ENCODE data around the gene GALNT3. TPM values are rescaled to one million over a fixed set of nuclear protein-coding genes. Genes with fewer than 3 reads are reported as not detected.

GALNT3 gene
- total and polyA plus RNA-seq, 2 of the 8 experiments (the other 6 are each of a cell fraction or from before 2014, with no cell fraction given): 3.4 to 23.6 TPM

- Histone ChIP-seq H3K9ac (replicated peaks in 1 of 4; ENCODE audit: extremely low read depth in 1 of 4, low read depth in 3 of 4, low read length in 3 of 4) (no peak overlapping the region), H3K4ac (replicated peaks; ENCODE audit: insufficient read length, low read depth, low read length) (no peak overlapping the region), H4K91ac (replicated peaks; ENCODE audit: insufficient read length, low read length) (no peak overlapping the region), H2BK15ac (ENCODE audit: low read length) (no peak overlapping the region), H2AK5ac (ENCODE audit: low read depth, low read length) (no peak overlapping the region), H3K4me3 (ENCODE audit: extremely low read depth in 1 of 4, insufficient read depth in 2 of 4, low read depth in 3 of 4, low read length in 4 of 4) (no peak overlapping the region), H3K4me2 (ENCODE audit: insufficient read depth in 1 of 2, low read depth in 2 of 2, low read length in 2 of 2) (no peak overlapping the region), H3K27me3 (replicated peaks in 1 of 4; ENCODE audit: control insufficient read depth in 3 of 4, extremely low read depth in 1 of 4, insufficient read depth in 3 of 4, low read length in 3 of 4) (no peaks in the 10 kb centered on the region), H3K56ac (replicated peaks; ENCODE audit: insufficient read length, low read depth, low read length) (no peak overlapping the region), H3K27ac (ENCODE audit: low read depth, low read length) (no peak overlapping the region), H2BK120ac (replicated peaks; ENCODE audit: low read depth, low read length) (no peak overlapping the region), H2BK12ac (ENCODE audit: low read depth, low read length) (no peak overlapping the region), H3K9me3 (ENCODE audit: insufficient read depth in 2 of 2, low read depth in 1 of 2, low read length in 1 of 2) (no peaks in the 10 kb centered on the region), H4K20me1 (replicated peaks in 1 of 2; ENCODE audit: control insufficient read depth in 1 of 2, insufficient read depth in 2 of 2, low read length in 2 of 2) (no peaks in the 10 kb centered on the region), H3K79me2 (ENCODE audit: control insufficient read depth in 1 of 2, insufficient read depth in 2 of 2, low read length in 2 of 2) (no peaks in the 10 kb centered on the region), H2BK20ac (ENCODE audit: low read length) (peak overlapping the region; percentile 72; the same call in 1 of the 2 replicates), H2BK5ac (ENCODE audit: low read depth, low read length) (no peak overlapping the region; the same call in 1 of the 2 replicates), H3K36me3 (ENCODE audit: control insufficient read depth in 2 of 4, insufficient read depth in 4 of 4, low read length in 3 of 4) (no peaks in the 10 kb centered on the region), H4K8ac (ENCODE audit: extremely low read depth, insufficient read depth, low read length) (no peak overlapping the region), H2AFZ (ENCODE audit: low read length) (no peak overlapping the region), H3K18ac (ENCODE audit: extremely low read depth, low read length) (no peak overlapping the region; the same call in 1 of the 2 replicates), H3K79me1 (ENCODE audit: low read depth, low read length) (no peaks in the 10 kb centered on the region), H3K14ac (ENCODE audit: insufficient read length) (no peak overlapping the region), H3K23ac (ENCODE audit: insufficient read length) (no peak overlapping the region), H3K4me1 (replicated peaks in 1 of 4; ENCODE audit: control insufficient read depth in 3 of 4, insufficient read depth in 4 of 4, low read length in 3 of 4) (no peaks in the 10 kb centered on the region), H4K5ac (ENCODE audit: insufficient read length, low read depth, low read length) (no peak overlapping the region), H3K23me2 (ENCODE audit: low read depth, low read length) (no peaks in the 10 kb centered on the region)
- DNase-seq (ENCODE audit: low read depth in 1 of 2, low spot score in 2 of 2) (no peak), FAIRE-seq (no peak)
- POLR2A ChIA-PET (ENCODE audit: partially characterized antibody): no interaction called here
- CTCF ChIA-PET (ENCODE audit: partially characterized antibody): interaction anchor here (0.7 to 1.0 kb wide), 2 partner anchors 18 to 186 kb away, joined by 3 to 4 read pairs; no protein-coding TSS in a partner anchor
- 92% methylated on average over 1 of the region's 1 CpG; no CpG with 5 or more reads in 1 of the 2 experiments for WGBS, 2 experiments (ENCODE audit: extremely low coverage in 1 of 2, insufficient coverage in 1 of 2, insufficient read length in 1 of 2, insufficient replicate concordance in 2 of 2, low coverage in 1 of 2, low lambda C conversion rate in 2 of 2, missing lambda C conversion rate in 1 of 2)
- TF ChIP-seq NANOG (IDR thresholded peaks at IDR 0.05; ENCODE audit: insufficient read depth, low read depth, low read length, poor library complexity, severe bottlenecking) (no peak), HDAC2 (IDR thresholded peaks at IDR 0.05; ENCODE audit: borderline replicate concordance in 1 of 2, low read depth in 2 of 2, low read length in 2 of 2) (no peak), SP4 (IDR thresholded peaks at IDR 0.05; ENCODE audit: low read length) (no peak), ASH2L (IDR thresholded peaks at IDR 0.05; ENCODE audit: low read length) (no peak), CBX8 (IDR thresholded peaks at IDR 0.05; ENCODE audit: borderline replicate concordance, low read depth, low read length) (no peak), KDM4A (IDR thresholded peaks at IDR 0.05; ENCODE audit: low read depth, low read length, severe bottlenecking) (no peak), RAD21 (IDR thresholded peaks at IDR 0.05 in 1 of 2, conservative IDR thresholded peaks at IDR 0.05 in 1 of 2; ENCODE audit: low read depth in 2 of 2, low read length in 2 of 2) (no peak), FOSL1 (IDR thresholded peaks at IDR 0.05; ENCODE audit: insufficient read depth, low read depth, low read length) (no peak), CHD2 (IDR thresholded peaks at IDR 0.05; ENCODE audit: low read length) (no peak), KDM1A (IDR thresholded peaks at IDR 0.05; ENCODE audit: borderline replicate concordance, low read length) (no peak), TAF7 (optimal IDR thresholded peaks at IDR 0.05; ENCODE audit: borderline replicate concordance, low read depth, low read length) (no peak), GTF2F1 (IDR thresholded peaks at IDR 0.05; ENCODE audit: borderline replicate concordance, low read depth, low read length) (no peak), MAFK (IDR thresholded peaks at IDR 0.05; ENCODE audit: low read depth, low read length) (no peak), CBX5 (IDR thresholded peaks at IDR 0.05; ENCODE audit: low read depth, low read length) (no peak)
These were observed 78.0 kb downstream of the GALNT3 start for GRCh38 chr2:165716091-165716490.
